Measurements from ENCODE around the gene ZNF474. TPM values are rescaled to one million over a fixed set of nuclear protein-coding genes. Genes with fewer than 3 reads are reported as not detected.

Gene ZNF474
- total RNA-seq, 1 donor from 2014 or later = not detected

DNA sequence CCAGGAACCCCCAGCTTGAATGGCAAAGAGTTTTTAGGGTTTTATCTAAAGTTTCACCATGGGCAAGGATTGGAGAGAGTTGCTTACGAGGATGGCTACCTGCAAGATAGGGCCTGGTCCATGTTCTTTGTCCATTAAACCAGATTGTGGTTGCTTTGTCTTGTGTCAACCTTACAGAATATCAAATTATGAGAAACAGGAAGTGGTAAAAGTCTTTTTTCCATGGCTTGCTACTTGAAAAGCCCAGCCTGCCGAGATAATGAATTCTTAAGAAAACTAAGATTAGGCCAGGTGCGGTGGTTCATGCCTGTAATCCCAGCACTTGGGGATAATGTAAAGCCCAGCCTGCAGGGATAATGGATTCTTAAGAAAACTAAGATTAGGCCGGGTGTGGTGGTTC lies 24.4 kb downstream of the ZNF474 start:
- Mint-ChIP-seq H3K9me3 (no peaks in the 10 kb centered on the region), H3K36me3 (ENCODE audit: low read depth) (no peaks in the 10 kb centered on the region), H3K4me3 (no peak overlapping the region), H3K27ac (no peak overlapping the region), H3K4me1 (no peaks in the 10 kb centered on the region), H3K27me3 (no peaks in the 10 kb centered on the region)
- intact Hi-C loops (cut with micrococcal nuclease) = no loop called here
- no peak for DNase-seq

GRCh38 chr5:122154491-122154890 lies 25.1 kb downstream of the ZNF474 start:
- intact Hi-C loops (cut with micrococcal nuclease) = no loop called here

GRCh38 chr5:122154910-122155309 lies 25.6 kb downstream of the ZNF474 start:
- H3K9me3 Mint-ChIP-seq = no peaks in the 10 kb centered on the region
- H3K27ac Mint-ChIP-seq = no peak overlapping the region
- H3K27me3 Mint-ChIP-seq = no peaks in the 10 kb centered on the region
- H3K4me3 Mint-ChIP-seq = no peak overlapping the region
- H3K4me1 Mint-ChIP-seq = no peaks in the 10 kb centered on the region
- DNase-seq = no peak
- H3K36me3 Mint-ChIP-seq (ENCODE audit: low read depth) = no peaks in the 10 kb centered on the region
- intact Hi-C loops (cut with micrococcal nuclease) = no loop called here

More at GRCh38 chr5:122154491-122154890, 25.1 kb downstream of the ZNF474 start:
- no peaks in the 10 kb centered on the region for H3K36me3 Mint-ChIP-seq (ENCODE audit: low read depth)
- H3K9me3 Mint-ChIP-seq = no peaks in the 10 kb centered on the region
- H3K27ac Mint-ChIP-seq = no peak overlapping the region
- no peak overlapping the region for H3K4me3 Mint-ChIP-seq
- no peak for DNase-seq
- no peaks in the 10 kb centered on the region for H3K4me1 Mint-ChIP-seq
- H3K27me3 Mint-ChIP-seq = no peaks in the 10 kb centered on the region

GRCh38 chr5:122155546-122155945 lies 26.2 kb downstream of the ZNF474 start:
- Mint-ChIP-seq H3K4me3 (no peak overlapping the region), H3K27me3 (no peaks in the 10 kb centered on the region), H3K9me3 (no peaks in the 10 kb centered on the region), H3K4me1 (no peaks in the 10 kb centered on the region), H3K36me3 (ENCODE audit: low read depth) (no peaks in the 10 kb centered on the region), H3K27ac (no peak overlapping the region)
- no peak for DNase-seq
- intact Hi-C loops (cut with micrococcal nuclease) = no loop called here

DNA sequence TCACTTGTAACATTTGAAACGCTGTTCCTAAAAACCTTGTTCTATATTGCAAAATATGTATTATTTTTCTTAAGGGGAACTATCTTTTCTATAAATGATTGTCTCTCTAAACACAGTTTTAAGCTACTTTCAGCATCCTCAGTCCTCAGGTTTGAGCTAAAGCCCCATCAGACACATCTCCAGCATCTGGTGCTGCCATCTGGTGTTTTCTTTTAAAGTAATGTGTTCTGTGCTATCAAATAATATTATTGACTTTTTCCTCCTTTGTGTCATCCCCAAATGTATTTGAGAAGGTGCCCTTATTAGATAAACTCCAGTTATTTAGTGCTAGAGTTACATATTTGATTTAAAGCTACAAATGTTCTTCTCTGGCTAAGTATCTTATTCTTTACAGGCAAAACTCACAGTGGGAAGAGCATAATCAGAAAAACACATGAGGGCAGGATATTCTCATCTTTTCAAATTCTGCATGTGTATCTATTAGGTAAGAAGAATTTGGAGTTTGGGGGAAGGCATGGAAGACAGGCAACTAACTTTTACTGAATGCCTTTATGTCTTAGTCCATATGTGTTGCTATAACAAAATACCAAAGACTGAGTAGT lies 27.5 kb downstream of the ZNF474 start:
- intact Hi-C loops (cut with micrococcal nuclease) = no loop called here
- H3K4me3 Mint-ChIP-seq = no peak overlapping the region
- H3K27me3 Mint-ChIP-seq = no peaks in the 10 kb centered on the region
- DNase-seq = no peak
- no peaks in the 10 kb centered on the region for H3K4me1 Mint-ChIP-seq
- H3K27ac Mint-ChIP-seq = no peak overlapping the region
- H3K9me3 Mint-ChIP-seq = no peaks in the 10 kb centered on the region
- no peaks in the 10 kb centered on the region for H3K36me3 Mint-ChIP-seq (ENCODE audit: low read depth)

- H3K4me3 Mint-ChIP-seq = no peak overlapping the region
- no peaks in the 10 kb centered on the region for H3K27me3 Mint-ChIP-seq
Observed at GRCh38 chr5:122162100-122162638, 32.8 kb downstream of the ZNF474 start.

GRCh38 chr5:122163121-122164069 lies 34.0 kb downstream of the ZNF474 start:
- intact Hi-C loops (cut with micrococcal nuclease) = no loop called here
- no peaks in the 10 kb centered on the region for H3K27me3 Mint-ChIP-seq
- H3K27ac Mint-ChIP-seq = no peak overlapping the region
- H3K36me3 Mint-ChIP-seq (ENCODE audit: low read depth) = no peaks in the 10 kb centered on the region
- H3K4me1 Mint-ChIP-seq = no peaks in the 10 kb centered on the region
- no peak overlapping the region for H3K4me3 Mint-ChIP-seq
- no peaks in the 10 kb centered on the region for H3K9me3 Mint-ChIP-seq
- no peak for DNase-seq

More at GRCh38 chr5:122162100-122162638, 32.8 kb downstream of the ZNF474 start:
- Mint-ChIP-seq H3K4me1 (no peaks in the 10 kb centered on the region), H3K27ac (no peak overlapping the region), H3K36me3 (ENCODE audit: low read depth) (no peaks in the 10 kb centered on the region), H3K9me3 (no peaks in the 10 kb centered on the region)
- DNase-seq = no peak
- intact Hi-C loops (cut with micrococcal nuclease) = no loop called here

DNA sequence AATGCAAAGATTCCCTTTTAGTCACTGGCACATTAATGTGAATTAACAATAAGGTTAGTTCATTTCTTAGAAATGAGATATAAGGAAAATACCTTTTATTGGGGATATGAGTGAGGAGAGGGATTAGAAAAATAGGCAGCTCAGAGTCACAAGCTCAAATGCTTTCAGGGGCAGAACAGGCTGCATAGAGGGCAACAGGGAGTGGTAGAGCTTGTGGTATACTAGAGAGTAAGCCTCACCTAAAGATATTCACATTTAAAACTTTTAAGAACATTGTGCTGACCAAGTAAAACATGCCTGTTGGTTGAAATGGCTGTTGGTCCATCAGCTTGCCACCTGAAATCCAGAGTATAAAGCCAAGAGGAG lies 34.7 kb downstream of the ZNF474 start:
- DNase-seq = no peak
- Mint-ChIP-seq H3K27me3 (no peaks in the 10 kb centered on the region), H3K4me1 (no peaks in the 10 kb centered on the region), H3K27ac (no peak overlapping the region), H3K36me3 (ENCODE audit: low read depth) (no peaks in the 10 kb centered on the region), H3K9me3 (no peaks in the 10 kb centered on the region), H3K4me3 (no peak overlapping the region)
- intact Hi-C loops (cut with micrococcal nuclease) = no loop called here

GRCh38 chr5:122164831-122165558 lies 35.6 kb downstream of the ZNF474 start:
- H3K4me1 Mint-ChIP-seq = no peaks in the 10 kb centered on the region
- no peak overlapping the region for H3K4me3 Mint-ChIP-seq
- H3K27ac Mint-ChIP-seq = no peak overlapping the region
- intact Hi-C loops (cut with micrococcal nuclease) = no loop called here
- no peaks in the 10 kb centered on the region for H3K9me3 Mint-ChIP-seq
- no peaks in the 10 kb centered on the region for H3K27me3 Mint-ChIP-seq
- H3K36me3 Mint-ChIP-seq (ENCODE audit: low read depth) = no peaks in the 10 kb centered on the region
- DNase-seq = no peak

GRCh38 chr5:122165559-122166078 lies 36.3 kb downstream of the ZNF474 start:
- H3K27ac Mint-ChIP-seq = no peak overlapping the region
- no peaks in the 10 kb centered on the region for H3K27me3 Mint-ChIP-seq
- no peaks in the 10 kb centered on the region for H3K36me3 Mint-ChIP-seq (ENCODE audit: low read depth)
- H3K4me1 Mint-ChIP-seq = no peaks in the 10 kb centered on the region
- intact Hi-C loops (cut with micrococcal nuclease) = no loop called here
- H3K9me3 Mint-ChIP-seq = no peaks in the 10 kb centered on the region
- no peak for DNase-seq
- no peak overlapping the region for H3K4me3 Mint-ChIP-seq

GRCh38 chr5:122169350-122170103 lies 40.2 kb downstream of the ZNF474 start:
- H3K27ac Mint-ChIP-seq = no peak overlapping the region
- H3K9me3 Mint-ChIP-seq = no peaks in the 10 kb centered on the region
- H3K27me3 Mint-ChIP-seq = no peaks in the 10 kb centered on the region
- no peaks in the 10 kb centered on the region for H3K36me3 Mint-ChIP-seq (ENCODE audit: low read depth)
- no peaks in the 10 kb centered on the region for H3K4me1 Mint-ChIP-seq
- DNase-seq = no peak
- no peak overlapping the region for H3K4me3 Mint-ChIP-seq
- intact Hi-C loops (cut with micrococcal nuclease) = no loop called here

DNA sequence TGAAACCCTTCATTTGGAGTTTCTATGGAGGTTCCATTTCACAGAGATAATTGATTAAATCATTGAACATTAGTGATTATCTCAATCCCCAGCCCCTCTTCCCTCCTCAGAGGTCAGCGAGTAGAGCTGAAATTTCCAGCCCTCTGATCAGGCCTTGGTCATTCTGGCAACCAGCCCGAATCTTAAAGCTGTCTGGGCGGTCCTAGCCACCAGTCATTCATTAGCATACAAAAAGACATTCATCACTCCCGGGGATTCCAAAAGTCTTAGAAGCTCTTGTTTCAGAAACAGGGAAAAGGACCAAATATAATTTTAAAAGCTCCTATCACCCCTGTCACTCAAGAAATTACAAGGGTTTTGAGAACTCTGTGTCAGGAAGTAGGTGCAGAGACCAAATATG lies 41.3 kb downstream of the ZNF474 start:
- intact Hi-C loops (cut with micrococcal nuclease) = no loop called here
- Mint-ChIP-seq H3K4me1 (no peaks in the 10 kb centered on the region), H3K27me3 (no peaks in the 10 kb centered on the region), H3K27ac (no peak overlapping the region), H3K36me3 (ENCODE audit: low read depth) (no peaks in the 10 kb centered on the region), H3K9me3 (no peaks in the 10 kb centered on the region), H3K4me3 (no peak overlapping the region)
- no peak for DNase-seq

GRCh38 chr5:122172207-122172606 lies 42.9 kb downstream of the ZNF474 start:
- no peak overlapping the region for H3K4me3 Mint-ChIP-seq
- H3K9me3 Mint-ChIP-seq = no peaks in the 10 kb centered on the region
- DNase-seq = no peak
- H3K4me1 Mint-ChIP-seq = no peaks in the 10 kb centered on the region
- intact Hi-C loops (cut with micrococcal nuclease) = no loop called here
- H3K36me3 Mint-ChIP-seq (ENCODE audit: low read depth) = no peaks in the 10 kb centered on the region
- no peaks in the 10 kb centered on the region for H3K27me3 Mint-ChIP-seq
- no peak overlapping the region for H3K27ac Mint-ChIP-seq

All from activated CD4-positive, alpha-beta T cell treated with anti-CD3 and anti-CD28 coated beads, Interleukin-2, amount 10 ng/mL, durations not matched to agents 24 days and 14 days (primary cell).